ENCODE measurements around the gene SPDYE5.
"Not testable (repeated sequence)": the region's sequence is repeated elsewhere in the genome, so short reads cannot be mapped to it uniquely, and the experiment has no call there.

SPDYE5 gene

GRCh38 chr7:75492020-75492419 is at the start of gene SPDYE5:
Gene SPDYE5, plus strand, starts transcription at chr7:75492320. Its CDS starts 1,728 bp downstream, at chr7:75494048.
- DNase-seq: not testable (repeated sequence)

GRCh38 chr7:75442465-75443111 is 49.5 kb upstream of the SPDYE5 start:
- peak; percentile 17 for DNase-seq

GRCh38 chr7:75449946-75450345 is 42.2 kb upstream of the SPDYE5 start:
- DNase-seq: not testable (repeated sequence)

GRCh38 chr7:75452494-75452955 is 39.6 kb upstream of the SPDYE5 start:
- DNase-seq: not testable (repeated sequence)

GRCh38 chr7:75456403-75456802 is 35.7 kb upstream of the SPDYE5 start:
- DNase-seq: not testable (repeated sequence)

GRCh38 chr7:75458034-75458433 is 34.1 kb upstream of the SPDYE5 start:
- not testable (repeated sequence) for DNase-seq

GRCh38 chr7:75460541-75460940 is 31.6 kb upstream of the SPDYE5 start:
- DNase-seq: not testable (repeated sequence)

GRCh38 chr7:75470166-75470565 is 22.0 kb upstream of the SPDYE5 start:
- DNase-seq: not testable (repeated sequence)

GRCh38 chr7:75477457-75477856 is 14.7 kb upstream of the SPDYE5 start:
- not testable (repeated sequence) for DNase-seq

- DNase-seq: not testable (repeated sequence)
Measured at GRCh38 chr7:75480313-75480712, 11.8 kb upstream of the SPDYE5 start.

GRCh38 chr7:75485355-75485978 is 6.7 kb upstream of the SPDYE5 start:
- DNase-seq: peak; percentile 9

- DNase-seq: peak; percentile 93
Measured at GRCh38 chr7:75485979-75486643, 6.0 kb upstream of the SPDYE5 start, which contains the start of gene POM121C. Gene POM121C, minus strand, starts transcription at chr7:75486299. Its CDS starts 44,803 bp downstream, at chr7:75441496.

GRCh38 chr7:75509033-75509432 is 16.9 kb downstream of the SPDYE5 start:
- DNase-seq: not testable (repeated sequence)

- not testable (repeated sequence) for DNase-seq
Measured at GRCh38 chr7:75518842-75519241, 26.7 kb downstream of the SPDYE5 start.

GRCh38 chr7:75521727-75522126 is 29.6 kb downstream of the SPDYE5 start:
- not testable (repeated sequence) for DNase-seq

GRCh38 chr7:75527224-75527722 is 35.2 kb downstream of the SPDYE5 start:
- DNase-seq: peak; percentile 19

GRCh38 chr7:75531359-75531821 is 39.3 kb downstream of the SPDYE5 start:
- DNase-seq: peak; percentile 7

GRCh38 chr7:75532639-75533038 is 40.5 kb downstream of the SPDYE5 start:
- no peak for DNase-seq

- no peak for DNase-seq
Measured at GRCh38 chr7:75533926-75534325, 41.8 kb downstream of the SPDYE5 start.

- DNase-seq: no peak
Measured at GRCh38 chr7:75534727-75535307, 42.7 kb downstream of the SPDYE5 start.

GRCh38 chr7:75536491-75536890 is 44.4 kb downstream of the SPDYE5 start:
- DNase-seq: no peak

GRCh38 chr7:75536940-75537538 is 44.9 kb downstream of the SPDYE5 start:
- no peak for DNase-seq

All from NCI-H69 (cell line).